ENCODE data around the gene SCYGR2. TPM values are rescaled to one million over a fixed set of nuclear protein-coding genes. Genes with fewer than 3 reads are reported as not detected.

SCYGR2 gene
- total RNA-seq, 1 experiment from 2014 or later = not detected

DNA sequence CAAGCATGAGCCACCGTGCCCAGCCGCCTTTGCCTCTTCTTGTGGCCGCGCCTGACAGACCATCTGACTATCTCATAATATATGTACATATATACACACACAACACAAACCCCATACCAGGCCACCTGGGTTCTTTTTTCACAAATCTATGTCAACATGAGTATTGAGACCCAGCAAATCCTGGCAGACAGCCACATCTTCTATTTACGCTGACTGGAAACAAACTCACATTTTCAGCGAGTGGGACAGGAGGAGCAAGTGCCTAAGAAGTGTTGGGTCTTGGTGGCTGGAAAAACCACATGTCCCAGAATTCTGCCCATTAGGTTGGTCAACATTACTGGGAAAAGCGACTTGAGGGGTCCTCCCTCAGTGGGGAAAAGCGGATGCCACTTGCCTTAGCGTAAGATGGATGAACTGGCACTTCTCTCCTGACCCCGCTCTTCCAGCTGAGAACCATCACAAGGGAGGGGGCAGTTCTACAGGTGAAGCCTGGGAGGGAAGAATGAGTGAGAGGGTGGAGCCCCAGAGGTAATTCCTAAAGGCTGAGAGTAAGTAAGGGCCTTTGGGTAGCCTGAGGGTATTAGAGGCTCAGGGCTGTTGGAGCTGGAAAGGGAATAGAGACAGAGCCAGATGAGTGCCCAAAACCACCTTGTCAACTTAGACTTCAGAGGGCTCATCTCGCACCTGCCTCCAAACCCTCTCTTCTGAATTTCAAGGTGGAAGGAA is 14.0 kb downstream of the SCYGR2 start:
- DNase-seq (ENCODE audit: low read depth) = no peak

DNA sequence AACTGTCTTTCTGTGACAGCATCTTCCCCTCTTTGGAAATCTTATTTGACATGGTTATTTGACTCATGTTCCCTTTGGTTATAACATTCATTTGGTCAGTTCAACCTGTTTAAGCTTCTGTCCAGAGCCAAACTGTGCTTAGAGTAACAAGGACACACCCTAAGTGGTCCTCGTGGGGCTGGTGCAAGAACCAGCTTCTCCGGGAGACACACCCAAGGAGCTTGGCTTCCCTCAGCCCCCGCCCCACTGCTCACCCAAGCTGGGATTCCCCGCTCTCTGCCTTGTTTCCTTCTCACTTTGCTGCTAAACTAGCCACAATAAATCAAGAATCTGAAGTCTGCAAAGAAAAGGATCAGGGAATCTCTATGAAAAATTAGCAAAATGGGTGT is 14.6 kb downstream of the SCYGR2 start:
- DNase-seq (ENCODE audit: low read depth) = no peak

DNA sequence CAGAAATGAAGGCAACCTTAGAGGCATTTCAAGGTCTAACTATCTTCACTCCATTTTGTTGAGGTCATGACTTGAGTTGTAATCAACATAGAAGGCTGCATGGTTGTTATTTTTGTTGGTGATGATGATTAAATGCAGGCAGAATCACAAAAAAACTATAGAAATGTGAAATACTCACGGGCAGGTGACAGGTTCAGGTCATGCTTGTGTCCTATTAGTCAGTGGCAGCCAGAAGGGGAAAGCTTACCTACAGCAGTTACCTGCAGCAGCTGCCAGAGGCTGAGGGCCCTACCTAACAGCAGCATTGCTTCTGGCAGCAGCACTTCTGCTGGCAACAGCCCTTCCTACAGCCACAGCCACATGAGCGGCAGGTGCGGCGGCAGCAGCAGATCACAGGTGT is 15.6 kb downstream of the SCYGR2 start:
- DNase-seq (ENCODE audit: low read depth) = no peak

GRCh38 chr2:227614740-227615139 is 16.0 kb downstream of the SCYGR2 start, which contains the start of gene SCYGR3:
SCYGR3 (minus strand) TSS chr2:227614840; CDS start chr2:227614840, 0 bp downstream.
- no peak for DNase-seq (ENCODE audit: low read depth)

GRCh38 chr2:227615181-227615580 is 16.5 kb downstream of the SCYGR2 start:
- DNase-seq (ENCODE audit: low read depth) = no peak

- no peak for DNase-seq (ENCODE audit: low read depth)
These were observed 17.2 kb downstream of the SCYGR2 start for GRCh38 chr2:227615906-227616305.

- DNase-seq (ENCODE audit: low read depth) = no peak
These were observed 17.9 kb downstream of the SCYGR2 start for GRCh38 chr2:227616631-227617030.

DNA sequence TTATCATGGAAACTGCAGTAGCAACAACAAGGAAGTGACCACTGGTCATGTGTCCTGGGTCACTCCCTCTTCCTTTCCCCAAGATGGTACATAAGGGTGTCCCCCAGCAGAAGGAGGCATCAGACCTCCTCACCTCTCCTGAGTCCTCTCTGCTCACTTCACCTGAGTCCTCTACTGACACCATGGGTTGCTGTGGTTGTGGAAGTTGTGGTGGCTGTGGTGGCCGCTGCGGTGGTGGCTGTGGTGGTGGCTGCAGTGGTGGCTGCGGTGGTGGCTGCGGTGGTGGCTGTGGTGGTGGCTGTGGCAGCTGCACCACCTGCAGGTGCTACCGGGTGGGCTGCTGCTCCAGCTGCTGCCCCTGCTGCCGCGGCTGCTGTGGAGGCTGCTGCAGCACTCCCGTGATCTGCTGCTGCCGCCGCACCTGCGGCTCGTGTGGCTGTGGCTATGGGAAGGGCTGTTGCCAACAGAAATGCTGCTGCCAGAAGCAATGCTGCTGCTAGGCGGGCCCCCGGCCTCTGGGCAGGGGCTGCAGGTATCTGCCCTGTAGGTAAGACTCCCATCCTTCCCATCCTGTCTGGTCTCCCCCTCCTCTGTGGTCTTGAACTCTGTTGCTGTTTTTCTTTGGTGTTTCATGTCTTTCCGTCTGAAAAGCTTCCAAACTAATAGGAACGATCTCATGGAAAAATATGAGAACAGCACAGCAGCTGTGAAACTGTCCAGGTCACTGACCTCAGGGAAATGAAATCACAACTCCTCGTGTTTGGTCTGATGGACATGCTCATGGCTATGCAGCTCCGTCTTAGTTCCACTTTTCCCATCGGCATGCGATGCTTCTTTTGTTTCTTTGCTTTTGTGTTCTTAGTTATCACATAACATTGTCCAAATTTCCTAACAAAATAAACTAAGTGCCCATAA is 18.9 kb downstream of the SCYGR2 start, which contains the start of gene SCYGR4:
Gene SCYGR4 (plus strand): TSS at position 183 of the 915 bp plus-strand sequence. CDS start 0 bp downstream, at position 183.
- DNase-seq (ENCODE audit: low read depth) = no peak

GRCh38 chr2:227623226-227623625 is 24.5 kb downstream of the SCYGR2 start:
- DNase-seq (ENCODE audit: low read depth) = peak; percentile 40

GRCh38 chr2:227625420-227625819 is 26.7 kb downstream of the SCYGR2 start:
- DNase-seq (ENCODE audit: low read depth) = no peak

- no peak for DNase-seq (ENCODE audit: low read depth)
These were observed 28.0 kb downstream of the SCYGR2 start for GRCh38 chr2:227626580-227627151.

GRCh38 chr2:227627769-227628168 is 29.1 kb downstream of the SCYGR2 start:
- DNase-seq (ENCODE audit: low read depth) = no peak

DNA sequence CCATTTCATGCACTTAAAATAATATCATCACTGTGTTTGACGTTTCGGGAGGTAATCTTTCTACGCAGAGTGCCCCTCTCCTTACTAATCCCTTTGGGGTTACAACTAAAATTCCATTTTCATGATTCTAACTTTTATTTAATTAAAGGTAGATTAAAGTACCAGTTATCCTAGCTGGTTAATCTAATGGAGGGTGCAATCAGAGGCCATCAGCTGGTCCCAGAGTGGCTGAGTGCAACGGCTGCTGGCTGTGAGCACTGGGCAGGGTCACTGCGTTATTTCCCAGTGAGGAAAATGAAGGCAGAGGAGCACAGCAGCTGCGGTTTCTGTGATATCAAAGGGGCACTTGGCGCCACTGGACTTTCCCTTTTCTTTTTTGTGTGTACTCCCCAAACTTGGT is 30.7 kb downstream of the SCYGR2 start:
- no peak for DNase-seq (ENCODE audit: low read depth)

GRCh38 chr2:227630322-227630721 is 31.6 kb downstream of the SCYGR2 start:
- no peak for DNase-seq (ENCODE audit: low read depth)

GRCh38 chr2:227632827-227633226 is 34.1 kb downstream of the SCYGR2 start:
- DNase-seq (ENCODE audit: low read depth) = peak; percentile 13

- no peak for DNase-seq (ENCODE audit: low read depth)
These were observed 35.5 kb downstream of the SCYGR2 start for GRCh38 chr2:227634201-227634600.

- DNase-seq (ENCODE audit: low read depth) = no peak
These were observed 44.0 kb downstream of the SCYGR2 start for GRCh38 chr2:227642656-227643055.

DNA sequence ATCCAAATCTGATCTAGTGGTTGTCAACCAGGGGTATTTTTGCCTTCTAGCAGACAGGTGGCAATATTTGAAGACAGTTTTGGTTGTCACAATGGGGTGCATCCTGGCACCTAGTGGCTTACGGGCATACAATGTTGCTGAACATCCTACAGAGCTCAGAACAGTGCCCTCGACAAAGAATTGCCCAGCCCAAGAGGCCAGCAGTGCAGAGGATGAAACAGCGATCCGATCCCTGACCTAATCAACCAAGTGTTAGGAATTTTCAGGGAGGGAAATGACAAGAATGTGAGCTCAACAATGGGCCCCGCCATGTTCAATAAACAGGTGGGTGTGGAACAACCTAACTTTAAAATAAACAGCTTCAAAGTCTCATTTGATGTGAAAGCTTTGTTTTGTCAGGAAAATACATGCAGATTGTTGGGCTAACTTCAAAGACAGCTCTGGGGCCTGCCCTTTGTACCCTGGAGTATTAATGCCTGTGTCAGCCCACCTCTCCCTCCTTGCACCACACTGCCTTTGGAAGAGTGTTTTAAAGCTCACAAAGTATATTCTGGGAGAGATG is 45.4 kb downstream of the SCYGR2 start:
- DNase-seq (ENCODE audit: low read depth) = no peak

Data from Daoy (cell line).